Measurements from ENCODE around the gene SEMA3A.

The SEMA3A gene

DNA sequence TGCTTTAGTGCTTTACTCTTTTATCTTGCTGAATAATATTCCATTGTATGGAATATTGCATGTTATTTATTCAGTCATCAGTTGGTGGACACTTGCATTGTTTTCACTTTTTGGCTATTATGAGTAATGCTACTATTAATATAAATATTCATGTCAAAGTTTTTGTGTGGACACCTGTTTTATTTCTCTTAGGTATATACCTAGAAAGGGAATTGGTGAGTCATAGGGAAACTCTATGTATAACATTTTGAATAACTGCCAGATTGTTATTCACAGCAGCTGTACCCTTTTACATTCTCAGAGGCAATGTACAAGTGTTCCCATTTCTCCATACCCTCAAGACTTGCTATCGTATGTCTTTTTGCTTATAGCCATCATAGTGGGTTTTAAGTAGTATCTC, 268.7 kb downstream of the SEMA3A start (continued):
- TF ChIP-seq, protein P1, sequence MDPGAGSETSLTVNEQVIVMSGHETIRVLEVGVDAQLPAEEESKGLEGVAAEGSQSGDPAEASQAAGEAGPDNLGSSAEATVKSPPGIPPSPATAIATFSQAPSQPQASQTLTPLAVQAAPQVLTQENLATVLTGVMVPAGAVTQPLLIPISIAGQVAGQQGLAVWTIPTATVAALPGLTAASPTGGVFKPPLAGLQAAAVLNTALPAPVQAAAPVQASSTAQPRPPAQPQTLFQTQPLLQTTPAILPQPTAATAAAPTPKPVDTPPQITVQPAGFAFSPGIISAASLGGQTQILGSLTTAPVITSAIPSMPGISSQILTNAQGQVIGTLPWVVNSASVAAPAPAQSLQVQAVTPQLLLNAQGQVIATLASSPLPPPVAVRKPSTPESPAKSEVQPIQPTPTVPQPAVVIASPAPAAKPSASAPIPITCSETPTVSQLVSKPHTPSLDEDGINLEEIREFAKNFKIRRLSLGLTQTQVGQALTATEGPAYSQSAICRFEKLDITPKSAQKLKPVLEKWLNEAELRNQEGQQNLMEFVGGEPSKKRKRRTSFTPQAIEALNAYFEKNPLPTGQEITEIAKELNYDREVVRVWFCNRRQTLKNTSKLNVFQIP (CRISPR knock-in tag; IDR thresholded peaks at IDR 0.05; ENCODE audit: borderline replicate concordance, low read depth), result no peak
- TF ChIP-seq BACH2 (CRISPR knock-in tag; IDR thresholded peaks at IDR 0.05; ENCODE audit: borderline replicate concordance), result no peak

DNA sequence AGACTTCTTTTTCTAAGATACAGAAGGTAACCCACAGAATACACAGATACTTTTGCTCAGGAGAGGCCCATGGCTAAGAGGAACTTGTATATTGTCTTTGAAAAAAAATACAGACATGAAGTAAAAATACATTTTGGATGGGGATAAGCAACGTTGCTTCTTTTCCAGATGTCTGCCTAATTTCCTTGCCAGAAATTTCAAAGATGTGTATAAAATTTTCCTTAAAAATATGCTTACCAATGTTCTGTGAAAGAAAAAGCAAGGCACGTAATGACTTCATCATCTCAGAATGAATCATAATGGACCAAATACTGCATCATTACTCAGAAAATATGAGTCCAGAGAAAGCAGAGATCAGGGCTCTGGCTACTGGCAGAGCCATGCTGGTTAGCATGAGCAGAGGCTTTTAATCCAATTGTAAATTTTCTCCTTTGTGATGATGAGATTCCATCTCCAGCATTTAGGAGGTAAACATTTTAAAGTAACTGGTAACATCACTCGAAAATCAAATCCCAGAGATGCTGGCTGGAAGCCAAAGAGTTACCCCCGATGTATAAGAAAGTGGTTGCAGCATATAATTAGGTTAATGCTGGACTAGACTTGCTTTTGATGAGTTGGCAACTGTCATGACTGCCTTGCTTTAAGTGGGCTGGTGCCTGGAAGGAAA, 272.5 kb downstream of the SEMA3A start:
- peak; percentile 99 for ATAC-seq
- TF ChIP-seq, protein P1 (CRISPR knock-in tag; IDR thresholded peaks at IDR 0.05; ENCODE audit: borderline replicate concordance, low read depth), result no peak
- TF ChIP-seq PATZ1 (CRISPR knock-in tag; IDR thresholded peaks at IDR 0.05; ENCODE audit: borderline replicate concordance) (peak; percentile 45; the same call in 1 of the 2 replicates), CSDC2 (CRISPR knock-in tag; IDR thresholded peaks at IDR 0.05) (no peak), ZNF565 (CRISPR knock-in tag; conservative IDR thresholded peaks at IDR 0.05; ENCODE audit: low read depth) (no peak), CSRNP3 (CRISPR knock-in tag; IDR thresholded peaks at IDR 0.05) (0 out of 2 replicates have a peak, but pooled peaks have one; percentile 35), TSHZ2 (CRISPR knock-in tag; IDR thresholded peaks at IDR 0.05) (peak; percentile 82; the same call in 1 of the 2 replicates), SNAI2 (CRISPR knock-in tag; IDR thresholded peaks at IDR 0.05) (no peak; the same call in 1 of the 2 replicates), ZC3H10 (CRISPR knock-in tag; IDR thresholded peaks at IDR 0.05) (no peak), ZFP3 (CRISPR knock-in tag; IDR thresholded peaks at IDR 0.05) (0 out of 2 replicates have a peak, but pooled peaks have one; percentile 72), TCF4 (CRISPR knock-in tag; IDR thresholded peaks at IDR 0.05; ENCODE audit: borderline replicate concordance) (peak; percentile 66; the same call in 1 of the 2 replicates), ZFP30 (CRISPR knock-in tag; IDR thresholded peaks at IDR 0.05) (0 out of 2 replicates have a peak, but pooled peaks have one; percentile 12), PPARA (CRISPR knock-in tag; IDR thresholded peaks at IDR 0.05; ENCODE audit: borderline replicate concordance) (no peak), ARNTL (CRISPR knock-in tag; IDR thresholded peaks at IDR 0.05; ENCODE audit: borderline replicate concordance, low read depth) (no peak), ZNF70 (CRISPR knock-in tag; IDR thresholded peaks at IDR 0.05) (no peak), TOX (CRISPR knock-in tag; IDR thresholded peaks at IDR 0.05; ENCODE audit: borderline replicate concordance) (no peak), ISL1 (CRISPR knock-in tag; IDR thresholded peaks at IDR 0.05) (peak; percentile 96), ESRRG (CRISPR knock-in tag; IDR thresholded peaks at IDR 0.05) (no peak)
- TF ChIP-seq, protein P2, sequence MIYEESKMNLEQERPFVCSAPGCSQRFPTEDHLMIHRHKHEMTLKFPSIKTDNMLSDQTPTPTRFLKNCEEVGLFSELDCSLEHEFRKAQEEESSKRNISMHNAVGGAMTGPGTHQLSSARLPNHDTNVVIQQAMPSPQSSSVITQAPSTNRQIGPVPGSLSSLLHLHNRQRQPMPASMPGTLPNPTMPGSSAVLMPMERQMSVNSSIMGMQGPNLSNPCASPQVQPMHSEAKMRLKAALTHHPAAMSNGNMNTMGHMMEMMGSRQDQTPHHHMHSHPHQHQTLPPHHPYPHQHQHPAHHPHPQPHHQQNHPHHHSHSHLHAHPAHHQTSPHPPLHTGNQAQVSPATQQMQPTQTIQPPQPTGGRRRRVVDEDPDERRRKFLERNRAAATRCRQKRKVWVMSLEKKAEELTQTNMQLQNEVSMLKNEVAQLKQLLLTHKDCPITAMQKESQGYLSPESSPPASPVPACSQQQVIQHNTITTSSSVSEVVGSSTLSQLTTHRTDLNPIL (CRISPR knock-in tag; IDR thresholded peaks at IDR 0.05; ENCODE audit: low read depth), result peak; percentile 38; the same call in 1 of the 2 replicates
